Thymus (tissue), 11 donors: Measurements from ENCODE around the gene GAPVD1. TPM values are rescaled to one million over a fixed set of nuclear protein-coding genes. Genes with fewer than 3 reads are reported as not detected.
"Not testable (repeated sequence)": the region's sequence is repeated elsewhere in the genome, so short reads cannot be mapped to it uniquely, and the experiment has no call there.

ENCODE experiments used
- DNase-seq, 9 donors: peaks; one replicate each; pipeline ENCODE4 v3.0.0-alpha.2; 2013; ENCODE audit warnings: low spot score in 9 of 9, low read depth in 6 of 9, missing footprints in 1 of 9
- H3K27ac ChIP-seq, 2 donors: one replicate each; pipeline ENCODE4 v1.5.1; 2013; ENCODE audit warnings: control low read depth in 1 of 2, low read depth in 1 of 2, low read length in 1 of 2, mild to moderate bottlenecking in 1 of 2, moderate library complexity in 1 of 2
- H3K27me3 ChIP-seq, 2 donors: one replicate each; pipeline ENCODE4 v1.5.1; 2013; ENCODE audit warnings: low read length in 1 of 2; ENCODE audit not compliant: control insufficient read depth in 2 of 2, insufficient read depth in 1 of 2
- H3K36me3 ChIP-seq, 2 donors: one replicate each; pipeline ENCODE4 v1.5.1; 2013; ENCODE audit warnings: low read length in 1 of 2, mild to moderate bottlenecking in 1 of 2, moderate library complexity in 1 of 2; ENCODE audit not compliant: control insufficient read depth in 2 of 2, insufficient read depth in 2 of 2
- H3K4me1 ChIP-seq, 2 donors: one replicate each; pipeline ENCODE4 v1.5.1; 2013; ENCODE audit warnings: low read length in 2 of 2; ENCODE audit not compliant: control insufficient read depth in 2 of 2, insufficient read depth in 2 of 2
- H3K4me3 ChIP-seq, 2 donors: one replicate each; pipeline ENCODE4 v1.5.1; 2013; ENCODE audit warnings: low read length in 2 of 2, control low read depth in 1 of 2, mild to moderate bottlenecking in 1 of 2
- H3K9me3 ChIP-seq, 2 donors: one replicate each; pipeline ENCODE4 v1.5.1; 2013; ENCODE audit warnings: low read length in 1 of 2, mild to moderate bottlenecking in 1 of 2; ENCODE audit not compliant: control insufficient read depth in 2 of 2, insufficient read depth in 1 of 2
- WGBS: extraction: QIAGEN DNeasy Blood & Tissue Kit; methylation state at CpG from one replicate; pipeline ENCODE4 v1.1.7; 2013; 5-methylcytosine and 5-hydroxymethylcytosine counted together
- polyA plus RNA-seq: library from polyadenylated mRNA; stranded (reverse); fragments of 200-250 nt; gene quantifications from one replicate; pipeline ENCODE4 v1.2.3, GENCODE V29; 2013
- total RNA-seq: library from RNA; stranded (reverse); fragments of 120-200 nt; gene quantifications from one replicate; pipeline ENCODE4 v1.2.4, GENCODE V29; 2013
- donor health status: healthy.

The GAPVD1 gene
- total and polyA plus RNA-seq, 2 donors: 12.9 to 23.0 TPM

GRCh38 chr9:125268394-125269013, 6.9 kb downstream of the GAPVD1 start:
- no peaks in the 10 kb centered on the region for H3K27me3 ChIP-seq
- no peak overlapping the region for H3K4me3 ChIP-seq
- peaks cover 4 to 11% of the 10 kb centered on the region in 2 donors for H3K36me3 ChIP-seq
- WGBS: 94% methylated on average over 6 of the region's 6 CpGs
- no peak for DNase-seq
- no peak overlapping the region for H3K27ac ChIP-seq
- H3K4me1 ChIP-seq: peaks cover 4 to 6% of the 10 kb centered on the region in 2 donors
- no peaks in the 10 kb centered on the region for H3K9me3 ChIP-seq

- Histone ChIP-seq H3K9me3 (no peaks in the 10 kb centered on the region), H3K27me3 (no peaks in the 10 kb centered on the region), H3K27ac (no peak overlapping the region), H3K36me3 (peaks cover 4 to 11% of the 10 kb centered on the region in 2 donors), H3K4me3 (no peak overlapping the region), H3K4me1 (peaks cover 0 to 3% of the 10 kb centered on the region in 2 donors)
- 100% methylated on average over 1 of the region's 1 CpG for WGBS
- no peak for DNase-seq
Observed at GRCh38 chr9:125269014-125269397, 7.4 kb downstream of the GAPVD1 start.

GRCh38 chr9:125271081-125271480, 9.5 kb downstream of the GAPVD1 start:
- Histone ChIP-seq H3K9me3 (no peaks in the 10 kb centered on the region), H3K27ac (no peak overlapping the region), H3K36me3 (peaks cover 4 to 11% of the 10 kb centered on the region in 2 donors), H3K4me3 (no peak overlapping the region), H3K27me3 (no peaks in the 10 kb centered on the region), H3K4me1 (no peaks in the 10 kb centered on the region)
- 94% methylated on average over 5 of the region's 5 CpGs for WGBS
- DNase-seq: no peak

GRCh38 chr9:125272697-125273096, 11.1 kb downstream of the GAPVD1 start:
- H3K4me1 ChIP-seq: no peaks in the 10 kb centered on the region
- DNase-seq: no peak
- H3K36me3 ChIP-seq: peaks cover 4% of the 10 kb centered on the region in 2 donors
- no peak overlapping the region for H3K4me3 ChIP-seq
- no peaks in the 10 kb centered on the region for H3K9me3 ChIP-seq
- 82% methylated on average over 3 of the region's 3 CpGs for WGBS
- H3K27me3 ChIP-seq: no peaks in the 10 kb centered on the region
- no peak overlapping the region for H3K27ac ChIP-seq

GRCh38 chr9:125276771-125277170, 15.1 kb downstream of the GAPVD1 start:
- H3K27ac ChIP-seq: no peak overlapping the region
- no peaks in the 10 kb centered on the region for H3K4me1 ChIP-seq
- no peaks in the 10 kb centered on the region for H3K9me3 ChIP-seq
- H3K36me3 ChIP-seq: peaks cover 0 to 5% of the 10 kb centered on the region in 2 donors
- H3K27me3 ChIP-seq: no peaks in the 10 kb centered on the region
- H3K4me3 ChIP-seq: no peak overlapping the region
- WGBS: 98% methylated on average over 4 of the region's 4 CpGs
- DNase-seq: no peak

GRCh38 chr9:125277411-125277810, 15.8 kb downstream of the GAPVD1 start:
- no peaks in the 10 kb centered on the region for H3K9me3 ChIP-seq
- no peaks in the 10 kb centered on the region for H3K4me1 ChIP-seq
- peaks cover 0 to 5% of the 10 kb centered on the region in 2 donors for H3K36me3 ChIP-seq
- no peak overlapping the region for H3K27ac ChIP-seq
- no peak overlapping the region for H3K4me3 ChIP-seq
- no peak for DNase-seq
- no peaks in the 10 kb centered on the region for H3K27me3 ChIP-seq

GRCh38 chr9:125280945-125281344, 19.3 kb downstream of the GAPVD1 start:
- Histone ChIP-seq H3K4me1 (no peaks in the 10 kb centered on the region), H3K27ac (no peak overlapping the region), H3K9me3 (no peaks in the 10 kb centered on the region), H3K36me3 (peaks cover 0 to 5% of the 10 kb centered on the region in 2 donors), H3K4me3 (no peak overlapping the region), H3K27me3 (no peaks in the 10 kb centered on the region)
- DNase-seq: no peak
- WGBS: 95% methylated on average over 4 of the region's 4 CpGs

GRCh38 chr9:125284855-125285254, 23.2 kb downstream of the GAPVD1 start:
- Histone ChIP-seq H3K4me3 (no peak overlapping the region), H3K36me3 (peaks cover 0 to 7% of the 10 kb centered on the region in 2 donors), H3K27ac (no peak overlapping the region), H3K4me1 (no peaks in the 10 kb centered on the region), H3K27me3 (no peaks in the 10 kb centered on the region), H3K9me3 (no peaks in the 10 kb centered on the region)
- WGBS: 98% methylated on average over 3 of the region's 3 CpGs
- DNase-seq: no peak

GRCh38 chr9:125286935-125287433, 25.4 kb downstream of the GAPVD1 start:
- WGBS: 98% methylated on average over 7 of the region's 7 CpGs
- H3K9me3 ChIP-seq, DNase-seq, H3K36me3 ChIP-seq, H3K4me3 ChIP-seq, H3K4me1 ChIP-seq, H3K27ac ChIP-seq, H3K27me3 ChIP-seq: not testable (repeated sequence)
